ENCODE results near the gene TRPM7.

GRCh38 chr15:50670115-50670514, 16.5 kb downstream of the TRPM7 start:
- TF ChIP-seq CTCF (IDR thresholded peaks at IDR 0.05) (no peak), POLR2A (IDR thresholded peaks at IDR 0.05) (no peak)
